Coronary artery (tissue), 2 donors: Measurements from ENCODE around the gene PPP1R37.

Source experiments
- DNase-seq: peaks from one replicate; pipeline ENCODE4 v3.0.0-alpha.2; 2017; ENCODE audit warnings: low spot score
- H3K27ac ChIP-seq, 2 donors: fragments of 200-600 bp; sonication (generic); one replicate each; pipeline ENCODE4 v1.5.1; 2016 to 2019
- H3K4me3 ChIP-seq: fragments of 200-600 bp; sonication (generic); 2 replicates; pipeline ENCODE4 v1.5.1; 2016; ENCODE audit warnings: mild to moderate bottlenecking, moderate library complexity
- TF ChIP-seq, protein P1 (sequence below): fragments of 200-600 bp; sonication (generic); IDR thresholded peaks from one replicate; pipeline ENCODE4 v1.5.1; 2019; ENCODE audit warnings: antibody characterized with exemption

PPP1R37 gene

DNA sequence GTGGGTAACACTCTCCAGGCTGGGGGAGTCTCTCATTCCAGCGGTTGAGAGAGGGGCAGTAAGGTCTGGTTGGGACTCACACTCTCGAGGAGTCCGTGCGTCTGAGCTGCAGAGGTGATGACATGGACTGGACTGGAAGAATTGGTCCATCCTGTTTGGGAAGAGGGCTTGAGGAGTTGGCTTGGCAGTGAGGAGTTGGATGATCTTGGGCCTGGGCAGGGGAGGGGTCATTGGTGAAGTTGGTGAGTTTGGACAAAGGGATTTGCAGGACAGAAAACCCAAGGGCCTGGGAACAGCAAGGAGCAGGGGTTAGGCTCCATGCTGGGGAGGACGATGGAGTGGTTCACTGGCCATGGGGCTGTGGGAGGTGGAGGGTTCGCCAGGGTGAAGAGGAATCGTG lies 3.7 kb downstream of the PPP1R37 start:
- Histone ChIP-seq H3K4me3 (no peak overlapping the region), H3K27ac (no peak overlapping the region)
- DNase-seq, result no peak
- TF ChIP-seq, protein P1, sequence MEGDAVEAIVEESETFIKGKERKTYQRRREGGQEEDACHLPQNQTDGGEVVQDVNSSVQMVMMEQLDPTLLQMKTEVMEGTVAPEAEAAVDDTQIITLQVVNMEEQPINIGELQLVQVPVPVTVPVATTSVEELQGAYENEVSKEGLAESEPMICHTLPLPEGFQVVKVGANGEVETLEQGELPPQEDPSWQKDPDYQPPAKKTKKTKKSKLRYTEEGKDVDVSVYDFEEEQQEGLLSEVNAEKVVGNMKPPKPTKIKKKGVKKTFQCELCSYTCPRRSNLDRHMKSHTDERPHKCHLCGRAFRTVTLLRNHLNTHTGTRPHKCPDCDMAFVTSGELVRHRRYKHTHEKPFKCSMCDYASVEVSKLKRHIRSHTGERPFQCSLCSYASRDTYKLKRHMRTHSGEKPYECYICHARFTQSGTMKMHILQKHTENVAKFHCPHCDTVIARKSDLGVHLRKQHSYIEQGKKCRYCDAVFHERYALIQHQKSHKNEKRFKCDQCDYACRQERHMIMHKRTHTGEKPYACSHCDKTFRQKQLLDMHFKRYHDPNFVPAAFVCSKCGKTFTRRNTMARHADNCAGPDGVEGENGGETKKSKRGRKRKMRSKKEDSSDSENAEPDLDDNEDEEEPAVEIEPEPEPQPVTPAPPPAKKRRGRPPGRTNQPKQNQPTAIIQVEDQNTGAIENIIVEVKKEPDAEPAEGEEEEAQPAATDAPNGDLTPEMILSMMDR, result no peak

- DNase-seq, result no peak
- H3K27ac ChIP-seq, result no peak overlapping the region
- H3K4me3 ChIP-seq, result no peak overlapping the region
- TF ChIP-seq, protein P1, result no peak
These were observed 4.4 kb downstream of the PPP1R37 start for GRCh38 chr19:45097450-45097775.

GRCh38 chr19:45097776-45098520 lies 5.0 kb downstream of the PPP1R37 start:
- DNase-seq, result no peak
- TF ChIP-seq, protein P1, result no peak
- Histone ChIP-seq H3K4me3 (peak overlapping the region; percentile 28), H3K27ac (peak overlapping the region in 1 of 2 donors; percentile 0)

- no peak overlapping the region for H3K27ac ChIP-seq
- H3K4me3 ChIP-seq, result peak overlapping the region; percentile 28
- no peak for DNase-seq
- TF ChIP-seq, protein P1, result no peak
These were observed 5.8 kb downstream of the PPP1R37 start for GRCh38 chr19:45098521-45099466.

DNA sequence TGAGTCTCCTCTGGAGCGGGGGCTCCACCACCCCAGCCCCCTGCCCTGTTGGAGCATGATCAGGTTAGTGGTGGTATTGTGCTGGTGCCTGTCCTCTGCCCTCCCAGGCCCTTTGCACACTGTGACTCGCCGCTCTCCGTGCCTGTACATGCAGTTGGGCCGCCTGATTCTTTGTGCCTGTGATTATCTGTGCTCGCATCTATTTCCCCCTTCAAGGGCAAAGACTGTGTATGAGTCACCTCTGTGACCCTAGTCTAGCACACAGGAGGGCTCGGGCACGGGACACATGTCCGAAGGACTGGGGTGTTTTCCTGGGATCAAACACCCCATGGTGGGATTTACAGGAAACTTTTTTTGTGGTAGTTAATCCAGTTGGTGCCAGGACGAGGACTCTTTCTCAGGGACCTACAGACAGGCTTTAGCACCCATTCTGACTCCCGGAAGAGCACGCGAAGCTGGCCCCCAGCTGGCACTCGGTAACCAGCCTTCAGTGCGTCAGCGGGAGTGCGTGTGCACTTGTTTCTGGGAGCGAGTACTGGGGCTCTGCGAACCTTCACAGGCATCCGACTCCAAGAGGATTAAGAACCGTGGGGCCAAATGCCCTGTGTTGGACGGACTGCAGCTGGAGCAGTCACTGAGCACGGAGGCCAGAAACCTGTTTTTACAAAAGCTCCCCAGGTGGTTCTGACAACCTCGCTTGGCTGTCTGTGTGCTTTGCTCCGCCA lies 6.7 kb downstream of the PPP1R37 start:
- H3K27ac ChIP-seq, result no peak overlapping the region
- no peak overlapping the region for H3K4me3 ChIP-seq
- no peak for DNase-seq
- TF ChIP-seq, protein P1, result no peak

DNA sequence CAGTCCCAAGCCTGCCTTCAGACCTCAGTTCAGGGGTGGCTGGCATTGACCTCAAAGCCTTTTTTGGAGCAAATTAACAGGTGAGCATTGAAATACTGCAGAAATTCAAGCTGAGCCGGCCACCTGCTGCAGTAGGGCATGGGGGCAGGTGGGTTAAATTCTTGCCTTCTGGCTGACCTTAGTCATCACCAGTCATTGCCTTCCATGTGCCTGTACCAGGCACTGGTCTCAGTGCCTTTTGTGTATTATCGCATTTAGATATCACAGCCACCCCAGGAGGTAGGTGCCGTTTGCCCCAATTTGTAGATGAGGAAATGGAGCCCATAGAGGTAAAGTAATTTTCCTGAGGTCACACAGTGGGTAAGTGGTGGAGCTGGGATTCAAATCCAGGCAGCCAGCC lies 7.2 kb downstream of the PPP1R37 start:
- H3K4me3 ChIP-seq, result no peak overlapping the region
- no peak for DNase-seq
- TF ChIP-seq, protein P1, result no peak
- H3K27ac ChIP-seq, result no peak overlapping the region
